Pulmonary artery endothelial cell (primary cell): Measurements from ENCODE around the gene ATP5ME. TPM values are rescaled to one million over a fixed set of nuclear protein-coding genes. Genes with fewer than 3 reads are reported as not detected.

Experiments
- DNase-seq: peaks from one replicate; pipeline ENCODE4 v3.0.0-alpha.2; 2011; ENCODE audit warnings: low read depth, low spot score
- total RNA-seq: library from RNA; depleted of rRNA; stranded (reverse); fragments of >200 nt; gene quantifications from 2 replicates; pipeline ENCODE4 v1.2.3, GENCODE V29; 2014

Gene ATP5ME
- total RNA-seq, 1 donor from 2014 or later: 276 TPM

DNA sequence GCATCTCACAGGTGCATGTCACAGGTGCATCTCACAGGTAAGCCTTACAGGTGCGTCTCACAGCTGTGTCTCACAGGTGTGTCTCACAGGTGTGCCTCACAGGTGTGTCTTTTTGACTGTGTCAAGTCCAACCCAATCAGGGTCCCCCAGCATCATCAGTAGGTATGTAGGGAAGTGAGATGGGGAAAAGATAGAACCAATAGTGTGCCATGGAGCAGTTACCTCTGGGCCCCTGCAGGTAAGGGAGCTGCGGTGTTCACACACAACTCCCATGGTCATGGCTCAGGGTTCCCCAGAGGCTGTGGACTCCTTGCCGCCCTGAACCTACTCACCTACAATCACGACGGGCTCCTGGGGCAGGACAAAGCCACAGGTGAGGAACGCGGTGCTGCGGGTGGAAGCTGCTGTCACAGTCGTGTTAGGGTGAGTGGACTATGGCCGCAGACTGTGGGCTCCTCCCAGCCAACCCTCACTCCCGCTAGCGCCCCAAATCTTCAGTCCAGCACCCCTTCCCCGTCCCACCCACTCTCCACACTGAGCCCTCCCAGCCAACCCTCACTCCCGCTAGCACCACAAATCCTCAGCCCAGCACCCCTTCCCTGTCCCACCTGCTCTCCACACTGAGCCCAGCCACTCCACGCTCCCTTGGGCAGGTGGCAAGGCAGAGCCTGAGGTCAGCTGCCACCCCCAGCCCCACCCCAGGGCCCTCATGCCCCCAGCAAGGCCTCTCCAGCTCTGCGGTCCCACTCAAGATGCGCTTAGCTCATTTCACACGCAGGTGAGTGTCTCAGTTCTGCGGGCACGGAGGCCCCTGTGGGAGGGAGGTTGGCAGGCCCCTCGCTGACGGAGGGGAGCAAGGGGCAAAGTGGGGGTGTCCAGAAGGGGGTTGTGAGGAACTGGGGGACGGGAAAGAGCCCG lies 50.8 kb downstream of the ATP5ME start:
- no peak for DNase-seq

Other genes starting within 250 kb of the ATP5ME start
- gene ZNF721, start 175.1 kb downstream of the ATP5ME start, total RNA-seq: 17.9 and 22.4 TPM in 2 replicates
- gene PIGG, start 175.1 kb downstream of the ATP5ME start, total RNA-seq: 46.7 and 46.8 TPM in 2 replicates
- gene TMEM271, start 98.0 kb downstream of the ATP5ME start, total RNA-seq: not detected in 2 replicates
- 2.9 and 3.9 TPM in 2 replicates for gene PDE6B, start 48.7 kb downstream of the ATP5ME start, total RNA-seq
- gene MYL5, start 266 bp upstream of the ATP5ME start, total RNA-seq: 6.3 and 13.5 TPM in 2 replicates
- gene SLC49A3, start 14.9 kb upstream of the ATP5ME start, total RNA-seq: 1.1 and 4.5 TPM in 2 replicates
- gene PCGF3, start 31.6 kb upstream of the ATP5ME start, total RNA-seq: 65.7 and 83.6 TPM in 2 replicates
- 0.13 and 0.14 TPM in 2 replicates for gene CPLX1, start 151.9 kb upstream of the ATP5ME start, total RNA-seq